H1 (cell line): ENCODE measurements around the gene ASCC1. TPM values are rescaled to one million over a fixed set of nuclear protein-coding genes. Genes with fewer than 3 reads are reported as not detected.
"Not testable (repeated sequence)": the region's sequence is repeated elsewhere in the genome, so short reads cannot be mapped to it uniquely, and the experiment has no call there.

Source experiments
- CTCF ChIA-PET: fragments of 300-600 bp; sonication (Branson Sonifier 250); formaldehyde crosslinking; loops from one replicate; lab custom pipeline; 2021; ENCODE audit not compliant: partially characterized antibody; lab: Charles Lee
- POLR2A ChIA-PET: fragments of 300-600 bp; sonication (Branson Sonifier 250); formaldehyde crosslinking; loops from one replicate; lab custom pipeline; 2021; ENCODE audit warnings: inconsistent platforms; ENCODE audit not compliant: partially characterized antibody; lab: Charles Lee
- DNase-seq, 2 experiments: peaks; one replicate each; pipeline versions ENCODE4 v3.0.0 to v3.0.0-alpha.2; 2010 to 2022; ENCODE audit warnings: low spot score in 2 of 2, low read depth in 1 of 2, mixed read lengths in 1 of 2
- FAIRE-seq: peaks from 2 replicates; lab custom pipeline; 2011; peaks lifted over from hg19 to GRCh38; lab: Jason Lieb, UNC
- H2AFZ ChIP-seq: 2 replicates; pipeline ENCODE4 v1.8.1; 2012; ENCODE audit warnings: low read length, inconsistent platforms
- H2AK5ac ChIP-seq: 2 replicates; pipeline ENCODE4 v1.6.1; 2013; ENCODE audit warnings: low read depth, low read length
- H2BK120ac ChIP-seq: replicated peaks from 2 replicates; pipeline ENCODE3; 2013; ENCODE audit warnings: low read depth, low read length, inconsistent platforms
- H2BK12ac ChIP-seq: 2 replicates; pipeline ENCODE4 v1.6.1; 2013; ENCODE audit warnings: low read depth, low read length
- H2BK15ac ChIP-seq: 2 replicates; pipeline ENCODE4 v1.6.1; 2013; ENCODE audit warnings: low read length
- H2BK20ac ChIP-seq: 2 replicates; pipeline ENCODE4 v1.6.1; 2013; ENCODE audit warnings: low read length
- H2BK5ac ChIP-seq: 2 replicates; pipeline ENCODE4 v1.6.1; 2013; ENCODE audit warnings: low read depth, low read length
- H3K14ac ChIP-seq: 2 replicates; pipeline ENCODE4 v1.6.1; 2013; ENCODE audit warnings: inconsistent platforms; ENCODE audit not compliant: insufficient read length
- H3K18ac ChIP-seq: 2 replicates; pipeline ENCODE4 v1.6.1; 2013; ENCODE audit warnings: low read length; ENCODE audit errors: extremely low read depth
- H3K23ac ChIP-seq: 2 replicates; pipeline ENCODE4 v1.6.1; 2013; ENCODE audit warnings: inconsistent platforms; ENCODE audit not compliant: insufficient read length
- H3K23me2 ChIP-seq: 2 replicates; pipeline ENCODE4 v1.6.1; 2013; ENCODE audit warnings: low read depth, low read length
- H3K27ac ChIP-seq: 2 replicates; pipeline ENCODE4 v1.6.1; 2011; ENCODE audit warnings: low read depth, low read length, inconsistent platforms
- H3K27me3 ChIP-seq, 4 experiments: replicated peaks in 1 of 4; 1 replicate in 1 of 4; 2 replicates in 3 of 4; pipeline versions ENCODE4 v1.6.1 to v1.8.1; 2011 to 2013; ENCODE audit warnings: low read length in 3 of 4, mild to moderate bottlenecking in 3 of 4, inconsistent platforms in 2 of 4, mixed read lengths in 2 of 4, moderate library complexity in 1 of 4; ENCODE audit not compliant: control insufficient read depth in 3 of 4, insufficient read depth in 3 of 4; ENCODE audit errors: extremely low read depth in 1 of 4
- H3K36me3 ChIP-seq, 4 experiments: 2 replicates each; pipeline versions ENCODE4 v1.6.1 to v1.8.1; 2011 to 2013; ENCODE audit warnings: mild to moderate bottlenecking in 4 of 4, low read length in 3 of 4, moderate library complexity in 2 of 4, control low read depth in 1 of 4, inconsistent platforms in 1 of 4; ENCODE audit not compliant: insufficient read depth in 4 of 4, control insufficient read depth in 2 of 4
- H3K4ac ChIP-seq: replicated peaks from 2 replicates; pipeline ENCODE3; 2013; ENCODE audit warnings: low read length, low read depth, mixed read lengths, inconsistent platforms; ENCODE audit not compliant: insufficient read length
- H3K4me1 ChIP-seq, 4 experiments: replicated peaks in 1 of 4; 1 replicate in 1 of 4; 2 replicates in 3 of 4; pipeline versions ENCODE4 v1.6.1 to v1.8.1; 2011 to 2013; ENCODE audit warnings: low read length in 3 of 4, inconsistent platforms in 2 of 4, mixed read lengths in 1 of 4; ENCODE audit not compliant: insufficient read depth in 4 of 4, control insufficient read depth in 3 of 4
- H3K4me2 ChIP-seq, 2 experiments: 2 replicates each; pipeline versions ENCODE4 v1.6.1 to v1.8.1; 2011 to 2013; ENCODE audit warnings: low read depth in 2 of 2, low read length in 2 of 2, control low read depth in 1 of 2, inconsistent platforms in 1 of 2, mild to moderate bottlenecking in 1 of 2; ENCODE audit not compliant: insufficient read depth in 1 of 2
- H3K4me3 ChIP-seq, 4 experiments: fragments of 200-600, 300-600 bp in 1 of 4; sonication (generic), shearing (Covaris generic), sonication (Bioruptor Twin) in 1 of 4; 2 replicates each; pipeline versions ENCODE4 v1.5.1 to v1.8.1; 2011 to 2016; ENCODE audit warnings: low read length in 4 of 4, low read depth in 3 of 4, control low read depth in 2 of 4, inconsistent platforms in 2 of 4, mild to moderate bottlenecking in 2 of 4, mixed read lengths in 1 of 4, moderate library complexity in 1 of 4; ENCODE audit not compliant: insufficient read depth in 2 of 4; ENCODE audit errors: extremely low read depth in 1 of 4
- H3K56ac ChIP-seq: replicated peaks from 2 replicates; pipeline ENCODE3; 2013; ENCODE audit warnings: low read depth, mild to moderate bottlenecking, mixed read lengths, low read length, inconsistent platforms; ENCODE audit not compliant: insufficient read length
- H3K79me1 ChIP-seq: 2 replicates; pipeline ENCODE4 v1.6.1; 2013; ENCODE audit warnings: low read depth, low read length, control low read depth
- H3K79me2 ChIP-seq, 2 experiments: 2 replicates each; pipeline versions ENCODE4 v1.6.1 to v1.8.1; 2012 to 2013; ENCODE audit warnings: low read length in 2 of 2, mild to moderate bottlenecking in 2 of 2, inconsistent platforms in 1 of 2; ENCODE audit not compliant: insufficient read depth in 2 of 2, control insufficient read depth in 1 of 2
- H3K9ac ChIP-seq, 4 experiments: replicated peaks in 1 of 4; 1 replicate in 1 of 4; 2 replicates in 3 of 4; pipeline versions ENCODE4 v1.6.1 to v1.8.1; 2011 to 2013; ENCODE audit warnings: low read depth in 3 of 4, low read length in 3 of 4, control low read depth in 2 of 4, mild to moderate bottlenecking in 2 of 4, moderate library complexity in 2 of 4, inconsistent platforms in 1 of 4; ENCODE audit errors: extremely low read depth in 1 of 4
- H3K9me3 ChIP-seq, 2 experiments: 2 replicates each; pipeline versions ENCODE4 v1.6.1 to v1.8.1; 2012 to 2013; ENCODE audit warnings: mild to moderate bottlenecking in 2 of 2, moderate library complexity in 2 of 2, control low read depth in 1 of 2, inconsistent platforms in 1 of 2, low read depth in 1 of 2, low read length in 1 of 2, mixed read lengths in 1 of 2; ENCODE audit not compliant: insufficient read depth in 2 of 2
- H4K20me1 ChIP-seq, 2 experiments: replicated peaks in 1 of 2; 2 replicates each; pipeline versions ENCODE3 to v1.8.1; 2011 to 2013; ENCODE audit warnings: inconsistent platforms in 2 of 2, low read length in 2 of 2, mild to moderate bottlenecking in 1 of 2; ENCODE audit not compliant: insufficient read depth in 2 of 2, control insufficient read depth in 1 of 2
- H4K5ac ChIP-seq: 2 replicates; pipeline ENCODE4 v1.6.1; 2013; ENCODE audit warnings: low read length, low read depth, mixed read lengths, inconsistent platforms; ENCODE audit not compliant: insufficient read length
- H4K8ac ChIP-seq: 2 replicates; pipeline ENCODE4 v1.8.0; 2013; ENCODE audit warnings: mild to moderate bottlenecking, moderate library complexity, low read length, inconsistent platforms; ENCODE audit not compliant: insufficient read depth; ENCODE audit errors: extremely low read depth
- H4K91ac ChIP-seq: replicated peaks from 2 replicates; pipeline ENCODE3; 2013; ENCODE audit warnings: low read length, mixed read lengths, inconsistent platforms; ENCODE audit not compliant: insufficient read length
- BRCA1 ChIP-seq: IDR thresholded peaks from 2 replicates; pipeline ENCODE4 v1.6.1; 2012; ENCODE audit warnings: low read depth, low read length, improper control_type of control experiment
- CBX5 ChIP-seq: fragments of 300-800, 300-1000 bp; sonication (generic); IDR thresholded peaks from 2 replicates; pipeline ENCODE4 v1.7.1; 2016; ENCODE audit warnings: antibody characterized with exemption, low read length, low read depth
- EP300 ChIP-seq, 2 experiments: IDR thresholded peaks; 1 replicate in 1 of 2; 2 replicates in 1 of 2; pipeline ENCODE4 v1.6.1; 2011 to 2012; ENCODE audit warnings: low read depth in 2 of 2, low read length in 2 of 2, mild to moderate bottlenecking in 2 of 2, borderline replicate concordance in 1 of 2, inconsistent platforms in 1 of 2, moderate library complexity in 1 of 2
- RFX5 ChIP-seq: IDR thresholded peaks from 2 replicates; pipeline ENCODE4 v1.6.1; 2011; ENCODE audit warnings: low read depth, low read length, improper control_type of control experiment, borderline replicate concordance
- WGBS, 2 experiments: shearing (Covaris generic) in 1 of 2; methylation state at CpG; one replicate each; pipeline versions ENCODE4 v1.1.6 to v1.1.7; 2013 to 2015; ENCODE audit warnings: low lambda C conversion rate in 2 of 2, mixed read lengths in 2 of 2, inconsistent platforms in 1 of 2, low coverage in 1 of 2, missing lambda C conversion rate in 1 of 2; ENCODE audit not compliant: insufficient replicate concordance in 2 of 2, insufficient coverage in 1 of 2, insufficient read length in 1 of 2; ENCODE audit errors: extremely low coverage in 1 of 2, missing lambda C conversion rate in 1 of 2; 5-methylcytosine and 5-hydroxymethylcytosine counted together
- polyA plus RNA-seq, 7 experiments: library from polyadenylated mRNA; depleted of rRNA in 3 of 7; stranded (reverse) in 5 of 7; unstranded in 2 of 7; fragments of >200 nt in 5 of 7; fragments of 200-250 nt in 2 of 7; gene quantifications; 1 replicate in 5 of 7; 2 replicates in 1 of 7; 4 replicates in 1 of 7; pipeline versions ENCODE4 v1.2.1 to v1.2.3, GENCODE V29; 2011 to 2013; ENCODE audit warnings: missing spikeins in 2 of 7, mixed read lengths in 2 of 7
- total RNA-seq: library from RNA; stranded (reverse); fragmentation: NEBNext Ultra II Directional; extraction: Animal tissue kit (Norgen Biotek cat#: 25700); gene quantifications from 2 replicates; pipeline ENCODE4 v1.2.1, GENCODE V29; 2021

The ASCC1 gene
- total and polyA plus RNA-seq, 2 of the 8 experiments (the other 6 are each of a cell fraction or from before 2014, with no cell fraction given): 25.6 to 35.8 TPM

DNA sequence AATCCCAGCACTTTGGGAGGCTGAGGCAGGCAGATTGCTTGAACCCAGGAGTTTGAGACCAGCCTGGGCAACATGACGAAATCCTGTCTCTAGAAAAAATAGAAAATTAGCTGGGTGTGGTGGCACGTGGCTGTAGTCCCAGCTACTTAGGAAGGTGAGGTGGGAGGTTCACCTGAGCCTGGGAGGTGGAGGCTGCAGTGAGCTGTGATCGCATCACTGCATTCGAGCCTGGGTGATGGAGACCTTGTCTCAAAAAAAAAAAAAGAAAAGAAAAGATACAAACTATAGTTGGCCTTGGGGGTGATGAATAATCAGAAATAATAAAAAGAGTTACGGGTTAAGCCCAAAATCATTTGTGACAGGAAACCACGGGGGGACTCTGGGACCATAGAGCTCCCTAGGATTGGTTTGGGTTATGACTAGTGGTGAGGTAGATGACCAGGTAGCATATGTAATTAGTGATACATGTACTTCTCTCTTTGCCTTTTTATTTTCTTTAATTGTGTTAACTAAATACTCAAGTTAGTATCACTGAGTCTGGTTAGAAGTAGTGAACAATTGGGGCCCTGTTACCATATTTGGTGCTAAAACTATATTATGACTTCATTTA is 10.4 kb upstream of the ASCC1 start (continued):
- TF ChIP-seq BRCA1: no peak
- no peak for TF ChIP-seq EP300 (IDR thresholded peaks at IDR 0.05; ENCODE audit: borderline replicate concordance in 1 of 2, low read depth in 2 of 2, low read length in 2 of 2)
- TF ChIP-seq CBX5: no peak
- TF ChIP-seq RFX5: no peak

DNA sequence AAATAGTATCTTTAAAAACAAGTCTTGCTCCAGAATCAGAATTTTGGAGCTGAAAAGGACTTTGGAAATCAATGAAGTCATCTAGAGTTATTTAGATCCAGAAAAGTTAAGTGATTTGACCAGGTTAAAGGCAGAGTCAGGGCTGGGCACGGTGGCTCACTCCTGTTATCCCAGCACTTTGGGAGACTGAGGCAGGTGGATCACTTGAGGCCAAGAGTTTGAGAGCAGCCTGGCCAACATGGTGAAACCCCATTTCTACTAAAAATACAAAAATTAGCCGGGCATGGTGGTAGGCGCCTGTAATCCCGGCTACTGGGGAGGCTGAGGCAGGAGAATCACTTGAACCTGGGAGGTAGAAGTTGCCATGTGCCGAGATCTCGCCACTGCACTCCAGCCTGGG is 8.1 kb upstream of the ASCC1 start:
- not testable (repeated sequence) for H3K14ac ChIP-seq, H3K4ac ChIP-seq, FAIRE-seq, H3K56ac ChIP-seq, H3K23ac ChIP-seq, H4K5ac ChIP-seq, H3K23me2 ChIP-seq, H3K4me1 ChIP-seq, H3K79me1 ChIP-seq, H4K8ac ChIP-seq, H3K9ac ChIP-seq, H3K27me3 ChIP-seq, H2BK15ac ChIP-seq, H2BK120ac ChIP-seq, H3K27ac ChIP-seq, H2AK5ac ChIP-seq, H2BK20ac ChIP-seq, H3K4me3 ChIP-seq, H3K9me3 ChIP-seq, H2AFZ ChIP-seq, H4K91ac ChIP-seq, H2BK12ac ChIP-seq, H2BK5ac ChIP-seq, H4K20me1 ChIP-seq, DNase-seq, H3K18ac ChIP-seq, H3K4me2 ChIP-seq
- 89% methylated on average over 6 of the region's 6 CpGs; no CpG with 5 or more reads in 1 of the 2 experiments for WGBS, 2 experiments
- CTCF ChIA-PET: interaction anchor here (0.7 to 4.6 kb wide), 13 partner anchors 9 to 160 kb away, joined by 3 to 18 read pairs (median 4); partner anchors contain the start of genes ANAPC16 and DDIT4
- peaks cover 5 to 16% (median 12%) of the 10 kb centered on the region in 4 experiments; a peak in 7 of 8 replicates for H3K36me3 ChIP-seq
- POLR2A ChIA-PET: interaction anchor here (1.0 to 1.2 kb wide), 3 partner anchors 14 to 57 kb away, joined by 3 to 4 read pairs (median 4); no protein-coding TSS in a partner anchor
- peaks cover 0 to 38% of the 10 kb centered on the region in 2 experiments; a peak in 3 of 4 replicates for H3K79me2 ChIP-seq
